Stomach (tissue), 4 donors: Measurements from ENCODE around the gene CYP4F22.
"Not testable (repeated sequence)": the region's sequence is repeated elsewhere in the genome, so short reads cannot be mapped to it uniquely, and the experiment has no call there.

Source experiments
- POLR2AphosphoS5 ChIP-seq, 3 donors: sonication (generic); formaldehyde crosslinking; IDR thresholded peaks; one replicate each; pipeline ENCODE4 v1.6.1; 2016; ENCODE audit warnings: antibody characterized with exemption in 3 of 3
- TF ChIP-seq, protein P1 (sequence below), 7 experiments: fragments of 450-650 bp in 4 of 7; fragments of 200-600 bp in 3 of 7; sonication (generic) in 3 of 7; IDR thresholded peaks; one replicate each; pipeline ENCODE4 v1.5.1; 2016 to 2019; ENCODE audit warnings: antibody characterized with exemption in 7 of 7, control low read depth in 2 of 7, mild to moderate bottlenecking in 1 of 7

DNA sequence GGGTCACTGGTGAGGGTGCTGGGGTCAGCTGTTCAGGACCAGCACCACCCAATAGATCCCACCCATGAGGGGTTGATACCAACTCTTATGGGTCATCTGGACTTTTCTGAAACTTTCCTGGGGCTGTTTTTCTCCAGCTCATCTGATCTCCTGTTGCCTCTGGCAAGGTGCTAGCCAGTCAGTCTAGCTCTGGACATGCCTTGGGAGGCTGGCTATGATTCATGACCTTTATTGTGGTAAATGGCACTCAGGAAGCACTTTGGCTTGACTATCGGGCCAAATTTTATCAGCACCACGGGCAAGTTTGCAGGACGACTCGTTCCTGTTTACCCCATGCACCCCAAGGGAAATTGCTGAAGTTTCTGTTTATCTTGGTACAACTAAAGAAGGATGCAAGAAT is 85.4 kb downstream of the CYP4F22 start:
- TF ChIP-seq POLR2AphosphoS5 (IDR thresholded peaks at IDR 0.05): not testable (repeated sequence)
- TF ChIP-seq, protein P1, sequence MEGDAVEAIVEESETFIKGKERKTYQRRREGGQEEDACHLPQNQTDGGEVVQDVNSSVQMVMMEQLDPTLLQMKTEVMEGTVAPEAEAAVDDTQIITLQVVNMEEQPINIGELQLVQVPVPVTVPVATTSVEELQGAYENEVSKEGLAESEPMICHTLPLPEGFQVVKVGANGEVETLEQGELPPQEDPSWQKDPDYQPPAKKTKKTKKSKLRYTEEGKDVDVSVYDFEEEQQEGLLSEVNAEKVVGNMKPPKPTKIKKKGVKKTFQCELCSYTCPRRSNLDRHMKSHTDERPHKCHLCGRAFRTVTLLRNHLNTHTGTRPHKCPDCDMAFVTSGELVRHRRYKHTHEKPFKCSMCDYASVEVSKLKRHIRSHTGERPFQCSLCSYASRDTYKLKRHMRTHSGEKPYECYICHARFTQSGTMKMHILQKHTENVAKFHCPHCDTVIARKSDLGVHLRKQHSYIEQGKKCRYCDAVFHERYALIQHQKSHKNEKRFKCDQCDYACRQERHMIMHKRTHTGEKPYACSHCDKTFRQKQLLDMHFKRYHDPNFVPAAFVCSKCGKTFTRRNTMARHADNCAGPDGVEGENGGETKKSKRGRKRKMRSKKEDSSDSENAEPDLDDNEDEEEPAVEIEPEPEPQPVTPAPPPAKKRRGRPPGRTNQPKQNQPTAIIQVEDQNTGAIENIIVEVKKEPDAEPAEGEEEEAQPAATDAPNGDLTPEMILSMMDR (IDR thresholded peaks at IDR 0.05): not testable (repeated sequence)
